GM23338 (cell line): ENCODE measurements around the gene MAGI1.

Source experiments
- CREB1 ChIP-seq: fragments of 250-450 bp; sonication (Bioruptor Pico); IDR thresholded peaks from 2 replicates; pipeline ENCODE4 v1.5.0; 2020; ENCODE audit warnings: low read depth, mild to moderate bottlenecking, moderate library complexity
- CTCF ChIP-seq, 2 experiments: fragments of 200-600 bp in 1 of 2; sonication (generic) in 1 of 2; conservative IDR thresholded peaks; 2 replicates each; pipeline versions ENCODE4 v1.5.1 to v1.6.1; 2016 to 2017; ENCODE audit warnings: antibody characterized with exemption in 2 of 2, low read depth in 2 of 2, mild to moderate bottlenecking in 2 of 2, moderate library complexity in 1 of 2
- ETS1 ChIP-seq: IDR thresholded peaks from 2 replicates; pipeline ENCODE4 v1.6.1; 2016; ENCODE audit warnings: antibody characterized with exemption
- EZH2 ChIP-seq: fragments of 200-600 bp; sonication (generic); IDR thresholded peaks from one replicate; pipeline ENCODE4 v1.8.0; 2017; ENCODE audit warnings: antibody characterized with exemption, mild to moderate bottlenecking, low read depth; ENCODE audit not compliant: unreplicated experiment
- EZH2phosphoT487 ChIP-seq: fragments of 200-600 bp; sonication (generic); IDR thresholded peaks from one replicate; pipeline ENCODE4 v1.8.1; 2018; ENCODE audit warnings: antibody characterized with exemption; ENCODE audit not compliant: unreplicated experiment
- JUNB ChIP-seq: IDR thresholded peaks from one replicate; pipeline ENCODE4 v1.6.1; 2016; ENCODE audit warnings: antibody characterized with exemption; ENCODE audit not compliant: unreplicated experiment
- NANOG ChIP-seq: IDR thresholded peaks from 2 replicates; pipeline ENCODE4 v1.6.1; 2016; ENCODE audit warnings: antibody characterized with exemption, borderline replicate concordance
- POLR2AphosphoS5 ChIP-seq: IDR thresholded peaks from 2 replicates; pipeline ENCODE4 v1.6.1; 2016; ENCODE audit warnings: antibody characterized with exemption, low read depth
- REST ChIP-seq: IDR thresholded peaks from one replicate; pipeline ENCODE4 v1.6.1; 2018; ENCODE audit warnings: antibody characterized with exemption; ENCODE audit not compliant: unreplicated experiment
- STAT1 ChIP-seq: IDR thresholded peaks from one replicate; pipeline ENCODE4 v1.6.1; 2016; ENCODE audit warnings: antibody characterized with exemption; ENCODE audit not compliant: unreplicated experiment
- ZNF114 ChIP-seq: fragments of 250-450 bp; sonication (Bioruptor Pico); IDR thresholded peaks from 2 replicates; pipeline ENCODE4 v1.5.0; 2020; ENCODE audit warnings: mild to moderate bottlenecking, moderate library complexity
- ZNF331 ChIP-seq: fragments of 250-450 bp; sonication (Bioruptor Pico); IDR thresholded peaks from 2 replicates; pipeline ENCODE4 v1.5.0; 2020; ENCODE audit warnings: low read depth, mild to moderate bottlenecking, moderate library complexity

GRCh38 chr3:65723011-65723410, 315.7 kb downstream of the MAGI1 start:
- TF ChIP-seq ETS1 (no peak), CTCF (conservative IDR thresholded peaks at IDR 0.05; ENCODE audit: low read depth in 2 of 2) (no peak), EZH2phosphoT487 (no peak), POLR2AphosphoS5 (no peak), REST (no peak), EZH2 (no peak), CREB1 (no peak), JUNB (no peak), ZNF114 (no peak), NANOG (no peak), ZNF331 (CRISPR knock-in tag) (no peak), STAT1 (no peak)
